ENCODE data around the gene IRX3.

DNA sequence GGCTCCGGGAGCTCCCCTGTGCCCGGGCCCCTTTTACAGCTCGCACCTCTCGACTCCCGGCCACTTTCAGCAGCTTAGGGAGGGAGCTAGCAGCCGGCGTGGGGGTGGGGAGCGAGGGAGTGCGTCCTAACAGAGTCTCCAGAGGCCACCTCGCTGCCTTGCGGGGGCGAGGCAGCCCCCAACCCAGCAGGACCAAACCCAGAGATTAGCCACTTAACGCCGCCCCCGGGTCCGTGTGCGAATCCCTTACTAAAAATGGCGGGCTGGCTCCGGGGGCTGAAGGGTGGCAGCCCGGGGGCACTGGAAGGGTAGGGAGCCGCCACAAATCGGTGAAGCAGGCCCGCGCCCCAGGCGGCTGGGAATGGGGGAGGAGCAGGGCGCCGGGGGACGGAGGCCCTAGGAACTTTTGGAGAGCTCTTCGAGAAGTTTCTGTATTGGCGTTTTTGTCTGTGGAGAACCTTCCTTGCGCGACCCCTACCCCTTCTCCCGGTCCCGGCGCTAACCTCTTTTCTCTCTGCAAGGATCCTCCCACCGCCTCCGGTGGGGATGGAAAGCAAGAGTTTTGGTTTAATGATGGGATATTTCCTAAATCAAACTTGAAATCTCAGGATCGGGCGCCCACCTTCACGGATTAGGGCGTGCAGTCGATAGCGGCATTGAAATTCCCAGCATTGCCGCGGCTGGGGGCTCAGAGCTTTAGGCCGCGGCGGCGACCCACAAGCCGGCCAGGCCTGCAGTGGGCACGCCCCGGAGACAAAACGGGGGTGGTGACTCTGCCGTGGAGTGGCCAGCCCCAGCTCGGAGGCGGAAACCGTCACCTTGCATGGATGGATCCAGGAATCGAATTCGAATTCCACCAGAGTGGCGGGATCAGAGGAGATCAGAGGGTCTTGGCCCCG is 793 bp upstream of the IRX3 start:
- TF ChIP-seq EZH2 (IDR thresholded peaks at IDR 0.05; ENCODE audit: insufficient read depth, poor library complexity, severe bottlenecking) (no peak), EZH2phosphoT487 (IDR thresholded peaks at IDR 0.05; ENCODE audit: insufficient read depth, low read depth) (no peak)
